Tibial nerve (tissue), 3 donors: ENCODE results near the gene TMCO4.

Experiments
- POLR2A ChIP-seq, 2 donors: fragments of 450-650 bp; IDR thresholded peaks; one replicate each; pipeline ENCODE4 v1.6.1; 2017; ENCODE audit warnings: antibody characterized with exemption in 2 of 2, mild to moderate bottlenecking in 2 of 2, moderate library complexity in 2 of 2
- TF ChIP-seq, protein P1 (sequence below), 5 experiments: fragments of 200-600 bp in 3 of 5; fragments of 450-650 bp in 2 of 5; sonication (generic) in 3 of 5; IDR thresholded peaks; one replicate each; pipeline ENCODE4 v1.5.1; 2016 to 2019; ENCODE audit warnings: antibody characterized with exemption in 5 of 5, mild to moderate bottlenecking in 3 of 5, moderate library complexity in 2 of 5

- TF ChIP-seq, protein P1, sequence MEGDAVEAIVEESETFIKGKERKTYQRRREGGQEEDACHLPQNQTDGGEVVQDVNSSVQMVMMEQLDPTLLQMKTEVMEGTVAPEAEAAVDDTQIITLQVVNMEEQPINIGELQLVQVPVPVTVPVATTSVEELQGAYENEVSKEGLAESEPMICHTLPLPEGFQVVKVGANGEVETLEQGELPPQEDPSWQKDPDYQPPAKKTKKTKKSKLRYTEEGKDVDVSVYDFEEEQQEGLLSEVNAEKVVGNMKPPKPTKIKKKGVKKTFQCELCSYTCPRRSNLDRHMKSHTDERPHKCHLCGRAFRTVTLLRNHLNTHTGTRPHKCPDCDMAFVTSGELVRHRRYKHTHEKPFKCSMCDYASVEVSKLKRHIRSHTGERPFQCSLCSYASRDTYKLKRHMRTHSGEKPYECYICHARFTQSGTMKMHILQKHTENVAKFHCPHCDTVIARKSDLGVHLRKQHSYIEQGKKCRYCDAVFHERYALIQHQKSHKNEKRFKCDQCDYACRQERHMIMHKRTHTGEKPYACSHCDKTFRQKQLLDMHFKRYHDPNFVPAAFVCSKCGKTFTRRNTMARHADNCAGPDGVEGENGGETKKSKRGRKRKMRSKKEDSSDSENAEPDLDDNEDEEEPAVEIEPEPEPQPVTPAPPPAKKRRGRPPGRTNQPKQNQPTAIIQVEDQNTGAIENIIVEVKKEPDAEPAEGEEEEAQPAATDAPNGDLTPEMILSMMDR (IDR thresholded peaks at IDR 0.05), result no peak
- no peak for TF ChIP-seq POLR2A (IDR thresholded peaks at IDR 0.05)
Observed at GRCh38 chr1:19776933-19777332, 22.8 kb downstream of the TMCO4 start.
